DND-41 (cell line): Measurements from ENCODE around the gene MAGI1.

Source experiments
- ATAC-seq: fragments of 200-7000 bp; cut with Tn5 transposase; 3 replicates; pipeline ENCODE4 v1.9.1; 2021; ENCODE audit warnings: low read depth; ENCODE audit not compliant: insufficient read depth
- DNase-seq: peaks from one replicate; pipeline ENCODE4 v3.0.0-alpha.2; 2020
- H2AFZ ChIP-seq: 2 replicates; pipeline ENCODE4 v1.6.0; 2012; ENCODE audit warnings: low read depth, low read length
- H3K27ac ChIP-seq: 2 replicates; pipeline ENCODE4 v1.5.1; 2012; ENCODE audit warnings: low read length, inconsistent platforms
- H3K27me3 ChIP-seq: fragments of 200-600 bp; sonication (generic); 2 replicates; pipeline ENCODE4 v1.6.0; 2012; ENCODE audit warnings: low read length, mild to moderate bottlenecking, inconsistent platforms; ENCODE audit not compliant: insufficient read depth, poor library complexity
- H3K36me3 ChIP-seq: 2 replicates; pipeline ENCODE4 v1.5.1; 2012; ENCODE audit warnings: low read length, inconsistent platforms; ENCODE audit not compliant: insufficient read depth
- H3K4me1 ChIP-seq: 2 replicates; pipeline ENCODE4 v1.5.1; 2012; ENCODE audit warnings: mild to moderate bottlenecking, low read length; ENCODE audit not compliant: insufficient read depth
- H3K4me2 ChIP-seq: 2 replicates; pipeline ENCODE4 v1.6.0; 2012; ENCODE audit warnings: mild to moderate bottlenecking, moderate library complexity, low read length, inconsistent platforms; ENCODE audit not compliant: insufficient read depth
- H3K4me3 ChIP-seq, 2 experiments: fragments of 200-600 bp in 1 of 2; shearing (Covaris generic) in 1 of 2; 2 replicates each; pipeline ENCODE4 v1.5.1; 2012 to 2016; ENCODE audit warnings: inconsistent platforms in 2 of 2, low read length in 2 of 2, mild to moderate bottlenecking in 2 of 2, low read depth in 1 of 2, moderate library complexity in 1 of 2
- H3K79me2 ChIP-seq: 2 replicates; pipeline ENCODE4 v1.6.0; 2012; ENCODE audit warnings: low read length, inconsistent platforms; ENCODE audit not compliant: insufficient read depth
- H3K9ac ChIP-seq: 2 replicates; pipeline ENCODE4 v1.6.0; 2012; ENCODE audit warnings: low read depth, mild to moderate bottlenecking, inconsistent platforms, low read length, moderate library complexity
- H3K9me3 ChIP-seq: 2 replicates; pipeline ENCODE4 v1.5.1; 2012; ENCODE audit warnings: low read length, moderate library complexity, mild to moderate bottlenecking, inconsistent platforms; ENCODE audit not compliant: insufficient read depth, severe bottlenecking
- H4K20me1 ChIP-seq: 2 replicates; pipeline ENCODE4 v1.6.0; 2012; ENCODE audit warnings: low read length; ENCODE audit not compliant: insufficient read depth
- CTCF ChIP-seq: IDR thresholded peaks from 2 replicates; pipeline ENCODE4 v1.5.1; 2012; ENCODE audit warnings: borderline replicate concordance, low read length, moderate library complexity, mild to moderate bottlenecking; ENCODE audit not compliant: poor library complexity, severe bottlenecking; ENCODE audit errors: extremely low read depth
- EZH2 ChIP-seq: IDR thresholded peaks from 3 replicates; pipeline ENCODE4 v1.6.1; 2012; ENCODE audit warnings: borderline replicate concordance, low read depth, mild to moderate bottlenecking, moderate library complexity, low read length, inconsistent platforms; ENCODE audit not compliant: severe bottlenecking

The MAGI1 gene

DNA sequence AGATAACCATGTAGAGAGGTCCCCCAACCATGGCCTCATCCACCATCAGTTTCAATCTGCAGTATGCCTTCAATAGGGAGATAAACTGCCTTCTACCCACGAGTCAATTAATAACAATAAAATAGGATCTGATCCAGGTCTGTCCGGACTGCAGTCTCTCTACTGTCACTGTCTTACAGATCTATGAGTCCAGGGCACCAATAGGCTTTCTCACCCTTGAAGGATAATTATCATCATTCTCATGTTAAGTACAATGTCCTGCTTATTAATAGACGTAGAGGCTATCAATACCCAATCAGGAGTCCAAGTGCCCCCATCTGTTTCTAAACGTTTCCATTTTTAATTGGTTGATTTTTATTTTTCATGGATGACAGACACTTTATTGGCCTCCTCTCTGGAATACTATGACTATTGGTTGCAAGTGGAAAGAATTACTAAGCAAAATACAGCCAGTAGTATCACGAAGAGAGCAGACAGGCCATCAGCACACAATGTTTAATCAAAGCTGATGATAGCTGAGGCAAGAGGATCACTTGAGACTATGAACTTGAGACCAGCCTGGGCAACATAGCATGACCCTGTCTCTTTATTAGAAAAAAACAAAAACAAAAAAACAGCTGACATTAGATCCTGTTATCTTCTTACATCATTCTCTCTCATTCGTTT lies 480.7 kb downstream of the MAGI1 start:
- TF ChIP-seq EZH2, result no peak
- no peak for TF ChIP-seq CTCF
- no peak overlapping the region for H3K9ac ChIP-seq
- H3K4me2 ChIP-seq, result no peak overlapping the region
- no peak for ATAC-seq
- H3K4me1 ChIP-seq, result no peaks in the 10 kb centered on the region
- H3K27ac ChIP-seq, result no peak overlapping the region
- H4K20me1 ChIP-seq, result no peaks in the 10 kb centered on the region
- H2AFZ ChIP-seq, result no peak overlapping the region
- no peaks in the 10 kb centered on the region for H3K36me3 ChIP-seq
- H3K9me3 ChIP-seq, result no peaks in the 10 kb centered on the region
- H3K4me3 ChIP-seq, result no peak overlapping the region
- H3K27me3 ChIP-seq, result no peaks in the 10 kb centered on the region
- no peaks in the 10 kb centered on the region for H3K79me2 ChIP-seq
- DNase-seq, result no peak

DNA sequence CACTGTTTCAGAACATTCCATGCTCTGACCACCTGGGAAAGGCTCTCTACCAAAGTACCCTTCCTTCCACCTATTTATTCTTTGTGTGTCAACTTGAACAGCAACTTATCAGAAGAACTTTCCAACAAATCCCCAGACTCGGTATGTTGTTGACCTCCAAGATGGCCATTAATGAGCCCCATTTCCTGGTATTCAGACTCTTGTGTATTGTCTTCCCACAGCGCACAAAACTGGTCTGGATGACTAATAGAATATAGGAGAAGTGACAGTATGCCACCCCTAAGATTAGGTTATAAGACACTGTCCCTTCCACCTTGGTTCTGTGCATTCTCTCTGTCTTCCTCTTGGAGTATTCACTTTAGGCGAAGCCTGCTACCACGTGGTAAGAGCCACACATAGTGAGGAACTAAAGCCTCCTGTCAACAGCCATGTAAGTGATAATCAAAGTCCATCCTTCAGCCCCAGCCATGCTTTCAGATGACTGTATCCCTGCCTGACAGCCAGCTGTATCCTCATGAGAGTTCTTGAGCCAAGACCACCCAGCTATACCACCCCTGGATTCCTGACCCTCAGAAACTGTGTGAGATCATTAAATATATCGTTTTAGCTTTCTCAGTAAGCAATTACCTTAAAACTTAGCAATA lies 481.7 kb downstream of the MAGI1 start:
- Histone ChIP-seq H3K9ac (no peak overlapping the region), H4K20me1 (no peaks in the 10 kb centered on the region), H3K4me1 (no peaks in the 10 kb centered on the region), H3K79me2 (no peaks in the 10 kb centered on the region), H3K9me3 (no peaks in the 10 kb centered on the region), H3K36me3 (no peaks in the 10 kb centered on the region), H3K27me3 (no peaks in the 10 kb centered on the region), H3K27ac (no peak overlapping the region), H3K4me3 (no peak overlapping the region), H3K4me2 (no peak overlapping the region), H2AFZ (no peak overlapping the region)
- TF ChIP-seq CTCF, result no peak
- TF ChIP-seq EZH2, result no peak
- no peak for ATAC-seq
- no peak for DNase-seq

GRCh38 chr3:65552434-65552833 lies 486.3 kb downstream of the MAGI1 start:
- ATAC-seq (no peak), DNase-seq (no peak)
- Histone ChIP-seq H3K4me2 (no peak overlapping the region), H4K20me1 (no peaks in the 10 kb centered on the region), H3K27ac (no peak overlapping the region), H3K9ac (no peak overlapping the region), H3K9me3 (no peaks in the 10 kb centered on the region), H3K79me2 (no peaks in the 10 kb centered on the region), H3K4me1 (no peaks in the 10 kb centered on the region), H3K36me3 (no peaks in the 10 kb centered on the region), H2AFZ (no peak overlapping the region), H3K27me3 (no peaks in the 10 kb centered on the region), H3K4me3 (no peak overlapping the region)
- TF ChIP-seq EZH2 (no peak), CTCF (no peak)
